Activated CD4-positive, alpha-beta memory T cell treated with anti-CD3 and anti-CD28 coated beads for 36 hours (primary cell): ENCODE measurements around the gene ANO7. TPM values are rescaled to one million over a fixed set of nuclear protein-coding genes. Genes with fewer than 3 reads are reported as not detected.

Source experiments
- CTCF ChIA-PET: fragments of 350-600 bp; sonication (Branson Sonifier 250); formaldehyde crosslinking; loops from one replicate; lab custom pipeline; 2021; ENCODE audit warnings: antibody characterized with exemption, inconsistent platforms; lab: Charles Lee
- POLR2A ChIA-PET: fragments of 350-600 bp; sonication (Branson Sonifier 250); formaldehyde crosslinking; loops from one replicate; lab custom pipeline; 2021; ENCODE audit warnings: antibody characterized with exemption; lab: Charles Lee
- DNase-seq: peaks from one replicate; pipeline ENCODE4 v3.0.0-alpha.2; 2020
- H3K27ac Mint-ChIP-seq: one replicate; pipeline ENCODE4 v1.8.0; 2021; ENCODE audit warnings: mixed read lengths
- H3K27me3 Mint-ChIP-seq: one replicate; pipeline ENCODE4 v1.8.0; 2021; ENCODE audit warnings: mixed read lengths
- H3K36me3 Mint-ChIP-seq: one replicate; pipeline ENCODE4 v1.8.0; 2021; ENCODE audit warnings: mixed read lengths
- H3K4me1 Mint-ChIP-seq: one replicate; pipeline ENCODE4 v1.8.0; 2021; ENCODE audit warnings: low read depth, mixed read lengths
- H3K4me3 Mint-ChIP-seq: one replicate; pipeline ENCODE4 v1.8.0; 2021; ENCODE audit warnings: mild to moderate bottlenecking, mixed read lengths
- H3K9me3 Mint-ChIP-seq: one replicate; pipeline ENCODE4 v1.8.0; 2021; ENCODE audit warnings: mixed read lengths
- intact Hi-C: fragments of 100-400 bp; cut with micrococcal nuclease; formaldehyde crosslinking; loops from one replicate; pipeline ENCODE4 v1.15.1; 2023
- total RNA-seq, 2 experiments: library from RNA; stranded (reverse); gene quantifications; one replicate each; pipeline ENCODE4 v1.2.3, GENCODE V29; 2021

Gene ANO7
- 1 to 10 TPM; 1.4 to 2.1 TPM for total RNA-seq

- Mint-ChIP-seq H3K4me1 (no peaks in the 10 kb centered on the region), H3K27ac (no peak within 1 kb of the TSS), H3K36me3 (peaks cover 3% of the 10 kb centered on the region), H3K27me3 (no peaks in the 10 kb centered on the region), H3K4me3 (no peak within 1 kb of the TSS), H3K9me3 (no peaks in the 10 kb centered on the region)
- CTCF ChIA-PET: no interaction called here
- POLR2A ChIA-PET: no interaction called here
- DNase-seq: no peak
- intact Hi-C loops: no loop called here
Measured at GRCh38 chr2:241188361-241189092, at the start of gene ANO7. Gene ANO7 (plus strand): TSS chr2:241188677. CDS start chr2:241190064, 1,387 bp downstream.

- Mint-ChIP-seq H3K27me3 (no peaks in the 10 kb centered on the region), H3K4me3 (no peak overlapping the region), H3K27ac (no peak overlapping the region), H3K4me1 (no peaks in the 10 kb centered on the region), H3K36me3 (peaks cover 39% of the 10 kb centered on the region), H3K9me3 (no peaks in the 10 kb centered on the region)
- DNase-seq: no peak
- ChIA-PET POLR2A (interaction anchor here (1.1 kb wide), 1 partner anchor 13 kb away, joined by 3 read pairs; no protein-coding TSS in a partner anchor), CTCF (no interaction called here)
- intact Hi-C loops: no loop called here
Measured at GRCh38 chr2:241139531-241140444, 48.7 kb upstream of the ANO7 start.

GRCh38 chr2:241140445-241140840 lies 48.0 kb upstream of the ANO7 start:
- no peak for DNase-seq
- ChIA-PET CTCF (no interaction called here), POLR2A (no interaction called here)
- Mint-ChIP-seq H3K9me3 (no peaks in the 10 kb centered on the region), H3K27ac (no peak overlapping the region), H3K36me3 (peaks cover 39% of the 10 kb centered on the region), H3K4me3 (no peak overlapping the region), H3K27me3 (no peaks in the 10 kb centered on the region), H3K4me1 (no peaks in the 10 kb centered on the region)
- intact Hi-C loops: no loop called here

GRCh38 chr2:241141214-241141770 lies 47.2 kb upstream of the ANO7 start:
- Mint-ChIP-seq H3K4me3 (no peak overlapping the region), H3K27me3 (no peaks in the 10 kb centered on the region), H3K27ac (no peak overlapping the region), H3K4me1 (peaks cover 2% of the 10 kb centered on the region), H3K9me3 (no peaks in the 10 kb centered on the region), H3K36me3 (peaks cover 33% of the 10 kb centered on the region)
- DNase-seq: no peak
- POLR2A ChIA-PET: no interaction called here
- CTCF ChIA-PET: no interaction called here
- intact Hi-C loops: no loop called here

- no peaks in the 10 kb centered on the region for H3K27me3 Mint-ChIP-seq
- ChIA-PET POLR2A (no interaction called here), CTCF (no interaction called here)
- no peak overlapping the region for H3K4me3 Mint-ChIP-seq
- H3K4me1 Mint-ChIP-seq: peaks cover 9% of the 10 kb centered on the region
- no peaks in the 10 kb centered on the region for H3K9me3 Mint-ChIP-seq
- H3K27ac Mint-ChIP-seq: no peak overlapping the region
- intact Hi-C loops: no loop called here
- peaks cover 28% of the 10 kb centered on the region for H3K36me3 Mint-ChIP-seq
- DNase-seq: no peak
Measured at GRCh38 chr2:241142063-241142462, 46.4 kb upstream of the ANO7 start.

- H3K27ac Mint-ChIP-seq: no peak overlapping the region
- CTCF ChIA-PET: no interaction called here
- H3K4me1 Mint-ChIP-seq: peaks cover 11% of the 10 kb centered on the region
- no peaks in the 10 kb centered on the region for H3K27me3 Mint-ChIP-seq
- DNase-seq: no peak
- peaks cover 28% of the 10 kb centered on the region for H3K36me3 Mint-ChIP-seq
- POLR2A ChIA-PET: no interaction called here
- no peak overlapping the region for H3K4me3 Mint-ChIP-seq
- intact Hi-C loops: no loop called here
- H3K9me3 Mint-ChIP-seq: no peaks in the 10 kb centered on the region
Measured at GRCh38 chr2:241142593-241142992, 45.9 kb upstream of the ANO7 start.

- H3K36me3 Mint-ChIP-seq: peaks cover 12% of the 10 kb centered on the region
- H3K27me3 Mint-ChIP-seq: no peaks in the 10 kb centered on the region
- ChIA-PET CTCF (no interaction called here), POLR2A (no interaction called here)
- DNase-seq: no peak
- intact Hi-C loops: loop anchor here (5.0 kb wide), 2 partner anchors 234 to 361 kb away; partner anchors contain the start of gene STK25
- no peak overlapping the region for H3K4me3 Mint-ChIP-seq
- peaks cover 26% of the 10 kb centered on the region for H3K4me1 Mint-ChIP-seq
- no peak overlapping the region for H3K27ac Mint-ChIP-seq
- no peaks in the 10 kb centered on the region for H3K9me3 Mint-ChIP-seq
Measured at GRCh38 chr2:241146286-241146685, 42.2 kb upstream of the ANO7 start.

- H3K27ac Mint-ChIP-seq: no peak overlapping the region
- no peak for DNase-seq
- no peak overlapping the region for H3K4me3 Mint-ChIP-seq
- intact Hi-C loops: loop anchor here (5.0 kb wide), 2 partner anchors 235 to 360 kb away; partner anchors contain the start of gene STK25
- ChIA-PET CTCF (no interaction called here), POLR2A (no interaction called here)
- H3K9me3 Mint-ChIP-seq: no peaks in the 10 kb centered on the region
- no peaks in the 10 kb centered on the region for H3K27me3 Mint-ChIP-seq
- peaks cover 8% of the 10 kb centered on the region for H3K36me3 Mint-ChIP-seq
- H3K4me1 Mint-ChIP-seq: peaks cover 37% of the 10 kb centered on the region
Measured at GRCh38 chr2:241147336-241147735, 41.1 kb upstream of the ANO7 start.

- H3K4me1 Mint-ChIP-seq: peaks cover 43% of the 10 kb centered on the region
Measured at GRCh38 chr2:241148239-241148638, 40.2 kb upstream of the ANO7 start.

GRCh38 chr2:241148891-241149674 lies 39.4 kb upstream of the ANO7 start, which contains the start of gene PASK:
Gene PASK (minus strand): TSS chr2:241149472. CDS start chr2:241143032, 6,440 bp downstream.
- intact Hi-C loops: loop anchor here (2.0 to 5.0 kb wide), 5 partner anchors 22 to 358 kb away; partner anchors contain the start of genes MTERF4 and STK25
- Mint-ChIP-seq H3K36me3 (peaks cover 9% of the 10 kb centered on the region), H3K27me3 (no peaks in the 10 kb centered on the region), H3K4me1 (peaks cover 50% of the 10 kb centered on the region), H3K4me3 (peak within 1 kb of the TSS; percentile 93), H3K9me3 (no peaks in the 10 kb centered on the region), H3K27ac (peak within 1 kb of the TSS; percentile 86)
- ChIA-PET CTCF (interaction anchor here (0.8 to 3.6 kb wide), 6 partner anchors 9 to 488 kb away, joined by 3 to 30 read pairs (median 4); partner anchors contain the start of gene ATG4B), POLR2A (interaction anchor here (0.7 to 4.4 kb wide), 12 partner anchors 11 to 588 kb away, joined by 3 to 28 read pairs (median 3); partner anchors contain the start of genes DUSP28 and MTERF4)
- DNase-seq: peak; percentile 97

More at GRCh38 chr2:241148239-241148638, 40.2 kb upstream of the ANO7 start:
- H3K27me3 Mint-ChIP-seq: no peaks in the 10 kb centered on the region
- intact Hi-C loops: loop anchor here (2.0 to 5.0 kb wide), 5 partner anchors 21 to 359 kb away; partner anchors contain the start of genes MTERF4 and STK25
- H3K9me3 Mint-ChIP-seq: no peaks in the 10 kb centered on the region
- peak overlapping the region; percentile 93 for H3K4me3 Mint-ChIP-seq
- ChIA-PET POLR2A (interaction anchor here (1.5 to 4.4 kb wide), 3 partner anchors 20 to 47 kb away, joined by 3 to 28 read pairs (median 6); partner anchors contain the start of gene MTERF4), CTCF (interaction anchor here (1.0 to 1.5 kb wide), 2 partner anchors 32 to 165 kb away, joined by 4 to 6 read pairs; no protein-coding TSS in a partner anchor)
- H3K27ac Mint-ChIP-seq: peak overlapping the region; percentile 24
- DNase-seq: no peak
- H3K36me3 Mint-ChIP-seq: peaks cover 6% of the 10 kb centered on the region

- Mint-ChIP-seq H3K4me3 (peak overlapping the region; percentile 93), H3K27me3 (no peaks in the 10 kb centered on the region), H3K36me3 (peaks cover 9% of the 10 kb centered on the region), H3K4me1 (peaks cover 51% of the 10 kb centered on the region), H3K9me3 (no peaks in the 10 kb centered on the region), H3K27ac (peak overlapping the region; percentile 86)
- intact Hi-C loops: loop anchor here (2.0 to 5.0 kb wide), 5 partner anchors 23 to 358 kb away; partner anchors contain the start of genes MTERF4 and STK25
- no peak for DNase-seq
- POLR2A ChIA-PET: interaction anchor here (0.6 to 4.4 kb wide), 13 partner anchors 11 to 589 kb away, joined by 3 to 28 read pairs (median 3); partner anchors contain the start of genes DUSP28 and MTERF4
- CTCF ChIA-PET: interaction anchor here (0.8 to 3.6 kb wide), 6 partner anchors 8 to 488 kb away, joined by 3 to 30 read pairs (median 4); partner anchors contain the start of gene ATG4B
Measured at GRCh38 chr2:241149675-241149924, 38.9 kb upstream of the ANO7 start.
